Thyroid gland (tissue), 4 donors: ENCODE measurements around the gene GNA15.

Experiments used
- POLR2A ChIP-seq, 2 donors: fragments of 450-650 bp; IDR thresholded peaks; one replicate each; pipeline ENCODE4 v1.6.1; 2017; ENCODE audit warnings: antibody characterized with exemption in 2 of 2, mild to moderate bottlenecking in 2 of 2, moderate library complexity in 1 of 2
- TF ChIP-seq, protein P1 (sequence below), 6 experiments: fragments of 200-600 bp in 3 of 6; fragments of 450-650 bp in 3 of 6; sonication (generic) in 3 of 6; IDR thresholded peaks; one replicate each; pipeline ENCODE4 v1.5.1; 2016 to 2019; ENCODE audit warnings: antibody characterized with exemption in 6 of 6, mild to moderate bottlenecking in 2 of 6, inconsistent platforms in 1 of 6, moderate library complexity in 1 of 6

DNA sequence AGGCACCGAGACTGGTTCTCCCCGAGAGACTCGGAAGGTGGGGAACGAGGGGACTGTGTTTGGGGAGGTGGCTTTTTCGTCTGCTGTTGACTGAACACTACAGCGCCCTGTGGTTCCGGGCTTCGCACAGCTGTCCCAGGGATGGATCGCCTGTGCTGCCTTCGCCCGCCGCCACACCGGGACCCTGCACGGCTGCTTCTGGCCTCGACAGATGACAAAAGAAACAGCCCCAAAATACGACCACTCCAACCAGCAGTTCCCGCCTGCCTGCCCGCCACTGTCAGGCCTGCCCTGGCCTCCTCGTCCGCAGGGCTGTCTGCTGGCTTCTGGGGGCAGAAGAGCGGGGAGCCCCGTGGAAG, 13.3 kb upstream of the GNA15 start:
- TF ChIP-seq, protein P1, sequence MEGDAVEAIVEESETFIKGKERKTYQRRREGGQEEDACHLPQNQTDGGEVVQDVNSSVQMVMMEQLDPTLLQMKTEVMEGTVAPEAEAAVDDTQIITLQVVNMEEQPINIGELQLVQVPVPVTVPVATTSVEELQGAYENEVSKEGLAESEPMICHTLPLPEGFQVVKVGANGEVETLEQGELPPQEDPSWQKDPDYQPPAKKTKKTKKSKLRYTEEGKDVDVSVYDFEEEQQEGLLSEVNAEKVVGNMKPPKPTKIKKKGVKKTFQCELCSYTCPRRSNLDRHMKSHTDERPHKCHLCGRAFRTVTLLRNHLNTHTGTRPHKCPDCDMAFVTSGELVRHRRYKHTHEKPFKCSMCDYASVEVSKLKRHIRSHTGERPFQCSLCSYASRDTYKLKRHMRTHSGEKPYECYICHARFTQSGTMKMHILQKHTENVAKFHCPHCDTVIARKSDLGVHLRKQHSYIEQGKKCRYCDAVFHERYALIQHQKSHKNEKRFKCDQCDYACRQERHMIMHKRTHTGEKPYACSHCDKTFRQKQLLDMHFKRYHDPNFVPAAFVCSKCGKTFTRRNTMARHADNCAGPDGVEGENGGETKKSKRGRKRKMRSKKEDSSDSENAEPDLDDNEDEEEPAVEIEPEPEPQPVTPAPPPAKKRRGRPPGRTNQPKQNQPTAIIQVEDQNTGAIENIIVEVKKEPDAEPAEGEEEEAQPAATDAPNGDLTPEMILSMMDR (IDR thresholded peaks at IDR 0.05) = no peak
- no peak for TF ChIP-seq POLR2A (IDR thresholded peaks at IDR 0.05)
